Uterus (tissue), 4 donors: ENCODE measurements around the gene PTPN14. TPM values are rescaled to one million over a fixed set of nuclear protein-coding genes. Genes with fewer than 3 reads are reported as not detected.

Experiments used
- DNase-seq, 2 donors: peaks; one replicate each; pipeline ENCODE4 v3.0.0-alpha.2; 2019 to 2020
- H3K27ac ChIP-seq, 2 donors: fragments of 200-600 bp; sonication (generic); 1 replicate in 1 of 2; 2 replicates in 1 of 2; pipeline ENCODE4 v1.5.1; 2016 to 2018
- H3K27me3 ChIP-seq, 2 donors: fragments of 200-600 bp; sonication (generic); one replicate each; pipeline ENCODE4 v1.5.1; 2018 to 2019; ENCODE audit warnings: control low read depth in 1 of 2
- H3K36me3 ChIP-seq, 2 donors: fragments of 200-600 bp; sonication (generic); one replicate each; pipeline ENCODE4 v1.5.1; 2019; ENCODE audit warnings: control low read depth in 1 of 2
- H3K4me1 ChIP-seq, 2 donors: fragments of 200-600 bp; sonication (generic); one replicate each; pipeline ENCODE4 v1.5.1; 2018 to 2019; ENCODE audit warnings: control low read depth in 1 of 2
- H3K4me3 ChIP-seq, 2 donors: fragments of 200-600 bp; sonication (generic); 1 replicate in 1 of 2; 2 replicates in 1 of 2; pipeline ENCODE4 v1.5.1; 2018 to 2019; ENCODE audit warnings: mild to moderate bottlenecking in 1 of 2
- H3K9me3 ChIP-seq, 2 donors: fragments of 200-600 bp; sonication (generic); one replicate each; pipeline ENCODE4 v1.5.1; 2019; ENCODE audit warnings: control low read depth in 1 of 2
- CTCF ChIP-seq, 4 experiments: fragments of 200-600 bp in 2 of 4; fragments of 450-650 bp in 2 of 4; sonication (generic) in 2 of 4; IDR thresholded peaks; one replicate each; pipeline ENCODE4 v1.5.1; 2016 to 2019; ENCODE audit warnings: antibody characterized with exemption in 4 of 4, mild to moderate bottlenecking in 2 of 4, moderate library complexity in 1 of 4
- POLR2A ChIP-seq, 2 donors: fragments of 450-650 bp; IDR thresholded peaks; one replicate each; pipeline ENCODE4 v1.6.1; 2016; ENCODE audit warnings: antibody characterized with exemption in 2 of 2, mild to moderate bottlenecking in 1 of 2, moderate library complexity in 1 of 2
- intact Hi-C: fragments of 100-400 bp; cut with DNase I; formaldehyde crosslinking; loops from one replicate; pipeline ENCODE4 v1.15.1; 2023; ENCODE audit warnings: low total_unique reads
- total RNA-seq, 4 donors: library from RNA; depleted of rRNA in 3 of 4; stranded (reverse); fragments of >200 nt in 3 of 4; gene quantifications; one replicate each; pipeline versions ENCODE4 v1.1.0 to v1.2.4, GENCODE V29; 2014 to 2023
- donor health status: DM: yes; HTN: yes; CAD: no.

Gene PTPN14
- total RNA-seq, 4 donors from 2014 or later, result 13.2 to 78.0 (median 30.9) TPM

GRCh38 chr1:214349781-214350180, 201.6 kb downstream of the PTPN14 start:
- TF ChIP-seq CTCF (IDR thresholded peaks at IDR 0.05), result no peak
- TF ChIP-seq POLR2A (IDR thresholded peaks at IDR 0.05), result no peak
- Histone ChIP-seq H3K36me3 (no peaks in the 10 kb centered on the region), H3K27me3 (no peaks in the 10 kb centered on the region), H3K4me3 (no peak overlapping the region), H3K9me3 (peaks cover 0 to 5% of the 10 kb centered on the region in 2 donors), H3K4me1 (no peaks in the 10 kb centered on the region), H3K27ac (no peak overlapping the region)
- no peak for DNase-seq
- intact Hi-C loops, result no loop called here

- DNase-seq, result no peak
- no peaks in the 10 kb centered on the region for H3K36me3 ChIP-seq
- no peak overlapping the region for H3K27ac ChIP-seq
- no peak for TF ChIP-seq CTCF (IDR thresholded peaks at IDR 0.05)
- no peak for TF ChIP-seq POLR2A (IDR thresholded peaks at IDR 0.05)
- H3K27me3 ChIP-seq, result no peaks in the 10 kb centered on the region
- intact Hi-C loops, result no loop called here
- H3K9me3 ChIP-seq, result peaks cover 0 to 5% of the 10 kb centered on the region in 2 donors
- no peak overlapping the region for H3K4me3 ChIP-seq
- no peaks in the 10 kb centered on the region for H3K4me1 ChIP-seq
These were observed 202.4 kb downstream of the PTPN14 start for GRCh38 chr1:214349008-214349407.

- Histone ChIP-seq H3K36me3 (no peaks in the 10 kb centered on the region), H3K27me3 (no peaks in the 10 kb centered on the region), H3K4me1 (no peaks in the 10 kb centered on the region), H3K9me3 (peaks cover 0 to 5% of the 10 kb centered on the region in 2 donors), H3K4me3 (no peak overlapping the region), H3K27ac (no peak overlapping the region)
- TF ChIP-seq CTCF (IDR thresholded peaks at IDR 0.05) (no peak), POLR2A (IDR thresholded peaks at IDR 0.05) (no peak)
- no peak for DNase-seq
- intact Hi-C loops, result no loop called here
These were observed 206.5 kb downstream of the PTPN14 start for GRCh38 chr1:214344897-214345296.

GRCh38 chr1:214342525-214342924, 208.9 kb downstream of the PTPN14 start:
- Histone ChIP-seq H3K36me3 (no peaks in the 10 kb centered on the region), H3K27me3 (no peaks in the 10 kb centered on the region), H3K4me3 (no peak overlapping the region), H3K27ac (no peak overlapping the region), H3K9me3 (peaks cover 0 to 5% of the 10 kb centered on the region in 2 donors), H3K4me1 (no peaks in the 10 kb centered on the region)
- intact Hi-C loops, result no loop called here
- DNase-seq, result no peak
- TF ChIP-seq CTCF (IDR thresholded peaks at IDR 0.05) (no peak), POLR2A (IDR thresholded peaks at IDR 0.05) (no peak)

- TF ChIP-seq CTCF (IDR thresholded peaks at IDR 0.05), result no peak
- TF ChIP-seq POLR2A (IDR thresholded peaks at IDR 0.05), result no peak
- Histone ChIP-seq H3K27ac (no peak overlapping the region), H3K9me3 (peaks cover 0 to 5% of the 10 kb centered on the region in 2 donors), H3K4me1 (no peaks in the 10 kb centered on the region), H3K4me3 (no peak overlapping the region), H3K27me3 (no peaks in the 10 kb centered on the region), H3K36me3 (no peaks in the 10 kb centered on the region)
- intact Hi-C loops, result no loop called here
- DNase-seq, result no peak
These were observed 209.5 kb downstream of the PTPN14 start for GRCh38 chr1:214341932-214342331.
